ENCODE measurements around the gene AMBRA1. TPM values are rescaled to one million over a fixed set of nuclear protein-coding genes. Genes with fewer than 3 reads are reported as not detected.
A peak's percentile ranks its signal among the peaks of the same experiment; 100 is the strongest.
"Not testable (repeated sequence)": the region's sequence is repeated elsewhere in the genome, so short reads cannot be mapped to it uniquely, and the experiment has no call there.

Gene AMBRA1
- total and polyA plus RNA-seq, 4 donors = 21.3 to 29.6 (median 28.4) TPM

DNA sequence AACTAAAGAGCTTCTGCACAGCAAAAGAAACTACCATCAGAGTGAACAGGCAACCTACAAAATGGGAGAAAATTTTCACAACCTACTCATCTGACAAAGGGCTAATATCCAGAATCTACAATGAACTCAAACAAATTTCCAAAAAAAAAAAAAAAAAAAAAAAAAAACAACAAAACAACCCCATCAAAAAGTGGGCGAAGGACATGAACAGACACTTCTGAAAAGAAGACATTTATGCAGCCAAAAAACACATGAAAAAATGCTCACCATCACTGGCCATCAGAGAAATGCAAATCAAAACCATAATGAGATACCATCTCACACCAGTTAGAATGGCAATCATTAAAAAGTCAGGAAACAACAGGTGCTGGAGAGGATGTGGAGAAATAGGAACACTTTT, 10.3 kb downstream of the AMBRA1 start:
- no CpG with 5 or more reads among the region's 1 CpG for WGBS (ENCODE audit: insufficient coverage)

DNA sequence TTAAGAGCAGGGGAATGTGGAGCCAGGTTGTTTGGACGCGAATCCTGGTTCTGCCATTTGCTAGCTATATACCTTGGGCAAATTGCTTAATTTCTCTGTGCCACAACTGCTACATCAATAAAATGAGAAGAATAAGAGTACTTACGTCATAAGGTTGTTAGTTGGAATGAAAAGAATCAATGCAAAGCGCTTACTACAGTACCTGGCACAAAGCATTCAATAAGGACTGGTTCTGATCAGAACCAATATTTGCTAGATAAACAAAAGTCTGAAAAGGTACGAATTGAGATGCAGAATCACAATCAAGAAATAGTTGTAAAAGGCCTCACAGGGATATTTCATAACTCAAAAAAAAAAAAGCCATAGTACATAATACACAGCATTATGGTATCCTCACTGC, 11.2 kb downstream of the AMBRA1 start:
- H3K27me3 ChIP-seq (ENCODE audit: control insufficient read depth, insufficient read depth, low read length) = no peaks in the 10 kb centered on the region
- H3K4me3 ChIP-seq (ENCODE audit: low read depth, low read length) = no peak overlapping the region
- no peaks in the 10 kb centered on the region for H3K4me1 ChIP-seq (ENCODE audit: control insufficient read depth, insufficient read depth, low read length)
- WGBS (ENCODE audit: insufficient coverage) = 100% methylated on average over 2 of the region's 5 CpGs
- no peaks in the 10 kb centered on the region for H3K9me3 ChIP-seq (ENCODE audit: control insufficient read depth, insufficient read depth, low read length)
- H3K27ac ChIP-seq (ENCODE audit: low read depth, low read length) = no peak overlapping the region
- no peaks in the 10 kb centered on the region for H3K36me3 ChIP-seq (ENCODE audit: control insufficient read depth, insufficient read depth, low read length)
- DNase-seq (ENCODE audit: low read depth in 4 of 6, low spot score in 6 of 6) = no peak

More for the DNA sequence above, 10.3 kb downstream of the AMBRA1 start:
- H3K27ac ChIP-seq (ENCODE audit: low read depth, low read length); H3K4me1 ChIP-seq (ENCODE audit: control insufficient read depth, insufficient read depth, low read length); H3K27me3 ChIP-seq (ENCODE audit: control insufficient read depth, insufficient read depth, low read length); H3K36me3 ChIP-seq (ENCODE audit: control insufficient read depth, insufficient read depth, low read length); H3K9me3 ChIP-seq (ENCODE audit: control insufficient read depth, insufficient read depth, low read length); DNase-seq (ENCODE audit: low read depth in 4 of 6, low spot score in 6 of 6); H3K4me3 ChIP-seq (ENCODE audit: low read depth, low read length): not testable (repeated sequence)

DNA sequence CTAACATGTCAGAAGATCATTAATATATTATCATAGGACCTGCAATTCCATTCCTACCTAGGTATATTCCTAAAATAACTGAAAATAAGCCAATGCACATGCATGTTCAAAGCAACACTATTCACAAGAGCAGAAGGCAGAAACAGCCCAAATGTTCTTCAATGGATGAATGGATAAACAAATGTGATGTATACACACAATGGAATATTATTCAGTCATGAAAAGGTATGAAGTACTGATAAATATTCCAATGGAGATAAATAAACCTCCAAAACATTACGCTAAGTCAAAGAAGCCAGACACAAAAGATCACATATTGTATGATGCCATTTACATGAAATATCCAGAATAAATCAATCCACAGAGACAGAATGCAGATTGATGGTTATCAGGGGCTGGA, 16.8 kb downstream of the AMBRA1 start:
- Histone ChIP-seq H3K4me1 (ENCODE audit: control insufficient read depth, insufficient read depth, low read length) (no peaks in the 10 kb centered on the region), H3K27ac (ENCODE audit: low read depth, low read length) (no peak overlapping the region), H3K27me3 (ENCODE audit: control insufficient read depth, insufficient read depth, low read length) (no peaks in the 10 kb centered on the region), H3K9me3 (ENCODE audit: control insufficient read depth, insufficient read depth, low read length) (no peaks in the 10 kb centered on the region), H3K4me3 (ENCODE audit: low read depth, low read length) (no peak overlapping the region), H3K36me3 (ENCODE audit: control insufficient read depth, insufficient read depth, low read length) (no peaks in the 10 kb centered on the region)
- WGBS (ENCODE audit: insufficient coverage) = no CpG with 5 or more reads among the region's 1 CpG
- no peak for DNase-seq (ENCODE audit: low read depth in 4 of 6, low spot score in 6 of 6)

DNA sequence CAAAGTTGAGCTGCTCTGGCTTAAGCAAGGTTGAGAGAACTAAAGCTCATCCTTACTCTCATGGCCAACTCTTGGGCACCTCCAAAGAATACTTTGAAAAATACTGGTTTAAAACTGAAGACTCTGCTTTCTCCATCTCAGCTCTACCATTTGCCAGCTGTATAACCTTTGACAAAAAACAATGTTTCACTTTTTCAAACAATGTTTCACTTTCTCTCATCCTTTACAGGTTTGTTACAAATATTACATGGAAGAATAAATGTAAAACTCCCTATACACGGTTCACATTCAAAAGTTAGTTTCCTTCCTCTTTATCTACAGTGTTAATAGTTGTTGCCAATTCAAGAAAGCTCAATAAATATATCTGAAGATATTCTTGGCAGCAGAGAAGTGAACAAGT, 19.2 kb downstream of the AMBRA1 start:
- no peaks in the 10 kb centered on the region for H3K4me1 ChIP-seq (ENCODE audit: control insufficient read depth, insufficient read depth, low read length)
- no peaks in the 10 kb centered on the region for H3K36me3 ChIP-seq (ENCODE audit: control insufficient read depth, insufficient read depth, low read length)
- no peaks in the 10 kb centered on the region for H3K27me3 ChIP-seq (ENCODE audit: control insufficient read depth, insufficient read depth, low read length)
- no peak for DNase-seq (ENCODE audit: low read depth in 4 of 6, low spot score in 6 of 6)
- H3K4me3 ChIP-seq (ENCODE audit: low read depth, low read length) = no peak overlapping the region
- no peak overlapping the region for H3K27ac ChIP-seq (ENCODE audit: low read depth, low read length)
- no peaks in the 10 kb centered on the region for H3K9me3 ChIP-seq (ENCODE audit: control insufficient read depth, insufficient read depth, low read length)
- no CpG with 5 or more reads among the region's 1 CpG for WGBS (ENCODE audit: insufficient coverage)

DNA sequence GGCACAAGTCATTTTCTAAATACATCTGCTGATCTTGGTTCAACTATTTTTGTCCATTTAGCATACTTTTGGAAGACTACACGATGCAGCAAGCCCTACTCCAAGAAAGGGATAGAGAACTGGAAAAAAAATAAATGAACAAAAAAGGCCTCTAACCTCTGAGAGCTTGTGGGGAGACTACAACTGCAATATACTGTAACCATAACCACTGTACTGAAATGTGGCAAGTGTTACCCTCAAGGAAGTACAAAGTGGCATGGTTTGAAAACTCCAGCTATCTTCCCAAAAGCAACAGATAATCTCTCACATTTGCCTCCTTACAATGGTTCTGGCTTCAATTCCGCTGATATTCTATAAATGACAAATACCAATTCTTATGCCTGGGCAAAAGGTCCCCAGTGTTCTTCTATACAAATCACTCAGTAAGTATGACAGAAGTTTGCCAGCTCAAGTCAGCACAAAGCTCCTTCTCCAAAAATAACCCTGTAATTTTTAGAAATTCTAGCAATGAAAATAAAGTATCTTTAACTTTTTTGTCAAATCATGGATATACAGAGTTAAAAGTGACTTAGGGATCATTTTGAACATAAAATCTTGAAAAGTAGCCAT, 22.9 kb downstream of the AMBRA1 start:
- no peak overlapping the region for H3K27ac ChIP-seq (ENCODE audit: low read depth, low read length)
- no peak for DNase-seq (ENCODE audit: low read depth in 4 of 6, low spot score in 6 of 6)
- WGBS (ENCODE audit: insufficient coverage) = no CpG with 5 or more reads among the region's 2 CpGs
- H3K4me1 ChIP-seq (ENCODE audit: control insufficient read depth, insufficient read depth, low read length) = no peaks in the 10 kb centered on the region
- no peaks in the 10 kb centered on the region for H3K27me3 ChIP-seq (ENCODE audit: control insufficient read depth, insufficient read depth, low read length)
- H3K9me3 ChIP-seq (ENCODE audit: control insufficient read depth, insufficient read depth, low read length) = no peaks in the 10 kb centered on the region
- no peak overlapping the region for H3K4me3 ChIP-seq (ENCODE audit: low read depth, low read length)
- no peaks in the 10 kb centered on the region for H3K36me3 ChIP-seq (ENCODE audit: control insufficient read depth, insufficient read depth, low read length)

DNA sequence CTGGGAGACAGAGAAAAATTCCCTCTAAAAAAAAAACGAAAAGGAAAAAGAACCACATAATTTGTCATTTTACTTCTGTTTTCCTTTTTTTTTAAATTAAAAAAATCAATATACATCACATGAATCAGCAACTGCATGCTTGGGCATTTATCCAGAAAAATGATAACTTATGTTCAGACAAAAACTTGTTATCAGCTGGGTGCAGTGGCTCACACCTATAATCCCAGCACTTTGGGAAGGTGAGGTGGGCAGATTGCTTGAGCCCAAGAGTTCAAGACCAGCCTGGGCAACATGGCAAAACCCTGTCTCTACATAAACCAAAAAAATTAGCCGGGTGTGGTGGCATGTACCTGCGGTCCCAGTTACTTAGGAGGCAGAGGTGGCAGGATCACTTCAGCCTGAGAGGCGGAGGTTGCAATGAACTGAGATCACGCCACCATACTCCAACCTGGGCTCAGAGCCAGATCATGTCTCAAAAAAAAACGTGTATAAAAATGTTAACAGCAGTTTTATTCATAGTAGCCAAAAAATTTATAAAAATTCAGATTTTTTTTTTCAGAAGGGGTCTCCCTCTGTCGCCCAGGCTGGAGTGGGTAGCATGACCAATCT, 28.5 kb downstream of the AMBRA1 start:
- H3K4me3 ChIP-seq (ENCODE audit: low read depth, low read length) = no peak overlapping the region
- no peak for DNase-seq (ENCODE audit: low read depth in 4 of 6, low spot score in 6 of 6)
- no peaks in the 10 kb centered on the region for H3K4me1 ChIP-seq (ENCODE audit: control insufficient read depth, insufficient read depth, low read length)
- H3K36me3 ChIP-seq (ENCODE audit: control insufficient read depth, insufficient read depth, low read length) = no peaks in the 10 kb centered on the region
- H3K27me3 ChIP-seq (ENCODE audit: control insufficient read depth, insufficient read depth, low read length) = no peaks in the 10 kb centered on the region
- WGBS (ENCODE audit: insufficient coverage) = 97% methylated on average over 3 of the region's 7 CpGs
- H3K27ac ChIP-seq (ENCODE audit: low read depth, low read length) = no peak overlapping the region
- no peaks in the 10 kb centered on the region for H3K9me3 ChIP-seq (ENCODE audit: control insufficient read depth, insufficient read depth, low read length)

DNA sequence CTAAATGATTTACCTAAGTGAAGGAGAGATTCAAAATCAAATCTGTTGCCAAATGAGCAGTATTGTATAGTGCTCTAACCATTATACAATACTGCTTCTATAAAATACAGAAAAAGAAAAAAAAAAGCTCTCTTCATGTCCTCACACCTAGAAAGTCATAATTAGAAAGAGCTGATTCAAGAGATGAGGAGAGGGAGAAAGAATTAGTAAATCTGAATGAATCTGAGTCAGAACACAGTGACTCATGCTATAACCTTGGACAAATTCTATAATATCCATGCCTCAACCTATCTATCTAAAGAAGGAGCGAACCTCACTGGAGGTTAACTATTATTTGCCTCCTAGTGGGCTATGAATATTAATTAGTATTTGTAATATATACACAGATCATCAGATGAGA, 29.4 kb downstream of the AMBRA1 start:
- no peak overlapping the region for H3K27ac ChIP-seq (ENCODE audit: low read depth, low read length)
- H3K9me3 ChIP-seq (ENCODE audit: control insufficient read depth, insufficient read depth, low read length) = no peaks in the 10 kb centered on the region
- no peak for DNase-seq (ENCODE audit: low read depth in 4 of 6, low spot score in 6 of 6)
- WGBS (ENCODE audit: insufficient coverage) = no CpG with 5 or more reads among the region's 1 CpG
- no peaks in the 10 kb centered on the region for H3K36me3 ChIP-seq (ENCODE audit: control insufficient read depth, insufficient read depth, low read length)
- no peaks in the 10 kb centered on the region for H3K27me3 ChIP-seq (ENCODE audit: control insufficient read depth, insufficient read depth, low read length)
- H3K4me1 ChIP-seq (ENCODE audit: control insufficient read depth, insufficient read depth, low read length) = no peaks in the 10 kb centered on the region
- H3K4me3 ChIP-seq (ENCODE audit: low read depth, low read length) = no peak overlapping the region

DNA sequence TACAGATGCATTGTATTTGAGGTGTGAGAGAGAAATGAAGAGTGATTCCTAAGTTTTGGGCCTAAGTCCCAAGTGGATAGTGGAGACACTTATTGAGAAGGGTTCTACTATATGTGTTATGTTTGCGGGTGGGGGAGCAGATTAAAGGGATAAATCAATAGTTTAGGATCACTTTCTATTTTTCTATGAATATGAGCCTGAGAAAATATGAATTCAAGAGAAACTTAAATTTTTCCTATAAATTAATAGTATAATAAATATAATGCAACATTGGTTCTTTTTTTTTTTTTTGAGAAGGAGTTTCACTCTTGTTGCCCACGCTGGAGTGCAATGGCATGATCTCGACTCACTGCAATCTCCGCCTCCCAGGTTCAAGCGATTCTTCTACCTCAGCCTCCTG, 31.3 kb downstream of the AMBRA1 start:
- no peaks in the 10 kb centered on the region for H3K9me3 ChIP-seq (ENCODE audit: control insufficient read depth, insufficient read depth, low read length)
- no peaks in the 10 kb centered on the region for H3K36me3 ChIP-seq (ENCODE audit: control insufficient read depth, insufficient read depth, low read length)
- no peak overlapping the region for H3K27ac ChIP-seq (ENCODE audit: low read depth, low read length)
- DNase-seq (ENCODE audit: low read depth in 4 of 6, low spot score in 6 of 6) = no peak
- H3K4me3 ChIP-seq (ENCODE audit: low read depth, low read length) = no peak overlapping the region
- WGBS (ENCODE audit: insufficient coverage) = no CpG with 5 or more reads among the region's 5 CpGs
- H3K4me1 ChIP-seq (ENCODE audit: control insufficient read depth, insufficient read depth, low read length) = no peaks in the 10 kb centered on the region
- no peaks in the 10 kb centered on the region for H3K27me3 ChIP-seq (ENCODE audit: control insufficient read depth, insufficient read depth, low read length)

DNA sequence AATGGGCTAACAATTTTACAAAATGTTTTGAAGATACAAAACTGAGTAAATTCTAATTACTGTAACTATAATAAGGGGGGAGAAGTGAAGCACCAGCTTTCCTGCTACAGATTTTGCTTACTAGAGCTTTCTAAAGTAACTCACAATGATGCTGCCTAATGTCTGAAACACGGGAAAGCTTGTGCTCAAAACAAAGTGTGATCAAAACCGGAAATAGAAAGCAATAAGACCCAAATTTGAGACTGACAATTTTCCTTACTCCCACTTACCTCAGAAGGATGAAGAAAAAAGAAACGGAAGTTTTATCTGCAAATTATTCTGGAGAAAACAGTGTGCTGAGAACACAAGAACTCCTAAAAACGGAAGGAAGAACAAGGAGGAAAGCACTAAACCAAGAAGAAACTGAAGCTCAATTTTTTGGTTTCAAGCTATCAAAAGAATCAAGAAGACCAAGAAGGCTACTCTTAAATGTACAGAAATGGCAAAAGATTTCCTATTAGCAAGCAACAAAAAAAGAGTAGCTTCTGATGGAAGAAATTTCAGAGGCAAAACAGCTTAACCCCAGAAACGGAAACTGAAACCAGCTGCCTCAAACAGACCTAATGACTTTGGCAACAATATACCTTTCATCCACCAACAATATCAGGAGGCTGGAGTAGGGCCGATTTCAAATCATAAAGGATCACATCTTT, 33.4 kb downstream of the AMBRA1 start:
- no peak overlapping the region for H3K4me3 ChIP-seq (ENCODE audit: low read depth, low read length)
- H3K27me3 ChIP-seq (ENCODE audit: control insufficient read depth, insufficient read depth, low read length) = no peaks in the 10 kb centered on the region
- WGBS (ENCODE audit: insufficient coverage) = 71% methylated on average over 3 of the region's 6 CpGs
- no peaks in the 10 kb centered on the region for H3K36me3 ChIP-seq (ENCODE audit: control insufficient read depth, insufficient read depth, low read length)
- no peaks in the 10 kb centered on the region for H3K9me3 ChIP-seq (ENCODE audit: control insufficient read depth, insufficient read depth, low read length)
- peak overlapping the region; percentile 42 for H3K27ac ChIP-seq (ENCODE audit: low read depth, low read length)
- no peaks in the 10 kb centered on the region for H3K4me1 ChIP-seq (ENCODE audit: control insufficient read depth, insufficient read depth, low read length)
- no peak for DNase-seq (ENCODE audit: low read depth in 4 of 6, low spot score in 6 of 6)

DNA sequence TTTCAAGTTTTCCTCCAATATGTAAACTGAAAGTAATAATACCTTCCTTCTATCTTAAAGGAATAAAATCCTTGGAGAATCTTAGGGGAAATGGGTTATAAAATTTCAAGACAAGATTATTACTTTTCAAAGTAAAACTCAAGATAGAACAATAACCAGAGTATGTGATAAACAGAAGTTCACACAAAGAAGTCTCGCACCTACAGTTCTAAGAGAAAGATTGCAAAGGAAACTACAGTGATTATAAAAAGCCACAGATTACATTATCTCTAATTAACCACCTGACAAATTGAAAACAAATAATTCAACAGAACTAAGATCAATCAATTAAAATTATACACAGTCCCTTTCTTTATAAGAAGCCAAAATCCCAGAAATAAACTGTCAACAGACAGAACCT, 34.0 kb downstream of the AMBRA1 start:
- WGBS (ENCODE audit: insufficient coverage) = no CpG with 5 or more reads among the region's 1 CpG
- Histone ChIP-seq H3K36me3 (ENCODE audit: control insufficient read depth, insufficient read depth, low read length) (no peaks in the 10 kb centered on the region), H3K4me3 (ENCODE audit: low read depth, low read length) (no peak overlapping the region), H3K27ac (ENCODE audit: low read depth, low read length) (no peak overlapping the region), H3K9me3 (ENCODE audit: control insufficient read depth, insufficient read depth, low read length) (no peaks in the 10 kb centered on the region), H3K4me1 (ENCODE audit: control insufficient read depth, insufficient read depth, low read length) (no peaks in the 10 kb centered on the region), H3K27me3 (ENCODE audit: control insufficient read depth, insufficient read depth, low read length) (no peaks in the 10 kb centered on the region)
- DNase-seq (ENCODE audit: low read depth in 4 of 6, low spot score in 6 of 6) = no peak

Data from spinal cord (tissue), 10 donors.